ENCODE results near the gene USP13. TPM values are rescaled to one million over a fixed set of nuclear protein-coding genes. Genes with fewer than 3 reads are reported as not detected.

Gene USP13
- total and polyA plus RNA-seq, 2 donors (not counting 3 experiments of a cell fraction or from before 2014, with no cell fraction given): 5.8 to 24.0 TPM

GRCh38 chr3:179703816-179704215 lies 51.0 kb downstream of the USP13 start:
- Histone ChIP-seq H3K9ac (replicated peaks; ENCODE audit: extremely low read depth, insufficient read depth, low read length) (no peak overlapping the region), H3K4me3 (replicated peaks in 1 of 3; ENCODE audit: insufficient read depth in 1 of 3, low read depth in 1 of 3, low read length in 3 of 3) (no peak overlapping the region), H3K9me3 (replicated peaks; ENCODE audit: control insufficient read depth, insufficient read depth, low read length) (no peaks in the 10 kb centered on the region), H3K9me1 (replicated peaks; ENCODE audit: control insufficient read depth, extremely low read depth, insufficient read depth, low read length) (no peaks in the 10 kb centered on the region), H3K4me1 (ENCODE audit: control insufficient read depth, extremely low read depth, insufficient read depth, low read length) (peaks cover 4% of the 10 kb centered on the region), H3K27ac (ENCODE audit: insufficient read depth, low read depth, low read length) (no peak overlapping the region), H3K27me3 (ENCODE audit: control insufficient read depth in 2 of 2, insufficient read depth in 2 of 2, low read length in 2 of 2) (no peaks in the 10 kb centered on the region), H3K4me2 (ENCODE audit: insufficient read depth, low read length) (no peak overlapping the region), H3K36me3 (ENCODE audit: control insufficient read depth in 2 of 2, extremely low read depth in 1 of 2, insufficient read depth in 2 of 2, low read length in 2 of 2) (peaks cover 0 to 7% of the 10 kb centered on the region in 2 experiments), H3K79me2 (ENCODE audit: control insufficient read depth, insufficient read depth, low read length) (no peaks in the 10 kb centered on the region), H4K20me1 (replicated peaks; ENCODE audit: control insufficient read depth, extremely low read depth, insufficient read depth, low read length) (no peaks in the 10 kb centered on the region), H2AFZ (ENCODE audit: low read depth, low read length) (no peak overlapping the region)
- POLR2A ChIA-PET: no interaction called here
- TF ChIP-seq POLR2A (IDR thresholded peaks at IDR 0.05; ENCODE audit: low read depth, low read length): no peak
- TF ChIP-seq GATA2 (IDR thresholded peaks at IDR 0.05; ENCODE audit: insufficient read depth, insufficient read length, low read depth, low read length): no peak
- TF ChIP-seq EZH2 (IDR thresholded peaks at IDR 0.05; ENCODE audit: borderline replicate concordance, low read depth, low read length, severe bottlenecking): no peak
- no peak for TF ChIP-seq JUN (IDR thresholded peaks at IDR 0.05; ENCODE audit: borderline replicate concordance, insufficient read depth, insufficient read length, low read depth)
- no peak for TF ChIP-seq POLR2AphosphoS5 (IDR thresholded peaks at IDR 0.05; ENCODE audit: insufficient read depth, low read depth, low read length)
- TF ChIP-seq CTCF (IDR thresholded peaks at IDR 0.05; ENCODE audit: extremely low read depth in 1 of 2, insufficient read depth in 1 of 2, low read depth in 1 of 2, low read length in 2 of 2): no peak
- no peak for TF ChIP-seq MAX (IDR thresholded peaks at IDR 0.05; ENCODE audit: insufficient read depth, insufficient read length)
- TF ChIP-seq FOS (IDR thresholded peaks at IDR 0.05; ENCODE audit: borderline replicate concordance, insufficient read depth, low read length): no peak
- TF ChIP-seq MYC (IDR thresholded peaks at IDR 0.05; ENCODE audit: low read depth, low read length): no peak
- intact Hi-C loops (cut with micrococcal nuclease): no loop called here
- dilution Hi-C loops (cut with MboI; ENCODE audit: extremely low pct_ligation_motif_present, low sequenced_read_pairs): no loop called here
- FAIRE-seq (no peak), DNase-seq (ENCODE audit: low read depth, low spot score) (no peak)
- BruUV-seq (replicated peaks): no TSS peak
- CTCF ChIA-PET: no interaction called here

Data from endothelial cell of umbilical vein (primary cell).